NCI-H1436 (cell line): ENCODE measurements around the gene ALOX12B.
"Not testable (repeated sequence)": the region's sequence is repeated elsewhere in the genome, so short reads cannot be mapped to it uniquely, and the experiment has no call there.

Experiments used
- DNase-seq: peaks from one replicate; lab custom pipeline; 2025; lab: John Stamatoyannopoulos, UW

The ALOX12B gene

DNA sequence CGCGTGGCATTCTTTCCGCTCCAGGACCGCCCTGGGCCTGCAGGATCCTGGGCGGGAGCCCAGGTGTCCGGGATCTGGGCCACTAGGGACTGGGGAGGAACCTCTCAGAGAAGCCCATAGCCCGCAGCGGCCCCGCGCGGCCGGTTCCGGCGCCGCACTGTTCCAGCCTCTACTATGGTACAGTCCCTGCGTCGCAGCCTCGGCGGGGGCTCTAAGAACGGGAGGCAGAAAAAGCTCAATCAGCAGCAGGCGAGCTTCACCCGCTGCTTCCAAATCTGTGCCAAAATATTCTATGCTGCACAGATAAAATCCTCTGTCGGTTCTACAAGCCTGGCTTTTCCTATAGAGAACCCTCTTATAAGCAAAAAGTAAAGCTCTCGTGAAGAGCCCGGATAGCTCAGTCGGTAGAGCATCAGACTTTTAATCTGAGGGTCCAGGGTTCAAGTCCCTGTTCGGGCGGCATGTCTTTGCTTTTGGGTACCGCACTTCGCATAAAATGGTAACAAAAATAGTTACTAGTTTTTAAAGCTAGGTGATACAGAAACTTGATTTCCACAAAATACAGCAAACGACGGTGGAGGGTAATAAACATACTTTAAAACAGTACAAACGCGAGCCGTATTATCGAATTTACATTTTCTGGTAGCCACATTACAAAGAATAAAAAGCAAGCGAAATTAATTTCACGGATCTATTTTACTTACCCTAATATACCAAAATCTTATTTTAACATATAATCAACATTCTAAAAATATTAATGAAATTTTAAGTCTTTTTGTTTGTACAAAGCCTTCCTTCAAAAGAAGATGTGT is 31.5 kb upstream of the ALOX12B start:
- DNase-seq, result peak; percentile 84

DNA sequence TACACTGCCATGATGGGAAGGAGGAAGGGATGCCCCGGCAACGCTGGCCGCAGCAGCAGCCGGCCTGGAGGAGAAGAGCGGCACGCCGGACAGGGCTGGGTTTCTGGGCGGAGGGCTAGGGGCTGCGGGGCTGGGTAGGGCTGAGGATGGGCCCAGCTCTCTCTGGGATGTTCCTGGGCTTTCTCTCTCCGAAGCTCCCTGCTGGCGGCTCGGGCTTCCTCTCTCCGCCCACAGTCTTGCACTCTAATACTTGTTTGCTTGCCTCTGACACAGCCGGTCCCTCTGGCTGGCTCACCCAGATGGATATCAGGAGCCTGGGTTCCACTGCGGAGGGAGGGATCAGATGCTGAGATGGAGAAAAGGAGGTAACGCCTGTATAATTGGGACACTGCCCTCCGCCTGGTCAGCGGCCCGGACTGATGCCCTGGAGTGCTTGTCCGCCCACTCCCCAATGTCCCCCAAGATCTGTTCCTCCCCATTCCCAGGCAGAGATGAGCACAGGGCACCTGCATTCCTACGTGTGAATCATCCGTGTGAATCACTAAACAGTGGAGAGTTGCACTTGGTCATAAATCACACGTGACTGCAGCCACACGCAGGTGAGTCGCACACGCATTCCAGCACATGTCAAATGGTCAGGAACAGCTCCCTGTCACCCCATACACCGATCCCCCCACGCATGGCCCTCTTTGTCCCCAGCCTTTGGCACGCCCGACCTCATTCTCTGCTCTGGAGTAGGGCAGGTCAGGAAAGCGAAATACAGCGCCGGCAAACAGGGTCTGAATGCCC is 30.7 kb upstream of the ALOX12B start, which contains the start of gene ALOXE3:
Gene ALOXE3 (minus strand): TSS at position 535 of the 789 bp plus-strand sequence. CDS start 524 bp downstream, at position 11.
- DNase-seq, result no peak

GRCh38 chr17:8117367-8117979 is 30.0 kb upstream of the ALOX12B start:
- no peak for DNase-seq

DNA sequence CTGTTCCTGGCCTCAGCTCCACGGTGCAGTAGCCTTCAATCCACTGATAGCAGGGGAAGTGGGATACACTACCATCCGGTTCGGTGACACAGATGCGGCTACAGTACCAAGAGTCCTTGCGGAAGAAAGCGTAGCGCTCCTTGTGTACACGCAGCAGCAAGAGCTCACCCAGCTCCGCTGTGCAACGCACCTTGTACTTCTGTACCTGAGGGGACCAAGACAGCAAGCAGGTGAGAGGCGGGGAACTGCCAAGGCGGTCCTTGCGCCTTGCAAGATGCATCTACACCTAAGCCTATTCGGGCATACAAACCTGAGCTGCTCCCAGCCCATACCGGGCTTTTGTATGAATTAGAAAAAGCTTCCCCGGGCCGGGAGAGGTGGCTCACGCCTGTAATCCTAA is 29.3 kb upstream of the ALOX12B start:
- no peak for DNase-seq

DNA sequence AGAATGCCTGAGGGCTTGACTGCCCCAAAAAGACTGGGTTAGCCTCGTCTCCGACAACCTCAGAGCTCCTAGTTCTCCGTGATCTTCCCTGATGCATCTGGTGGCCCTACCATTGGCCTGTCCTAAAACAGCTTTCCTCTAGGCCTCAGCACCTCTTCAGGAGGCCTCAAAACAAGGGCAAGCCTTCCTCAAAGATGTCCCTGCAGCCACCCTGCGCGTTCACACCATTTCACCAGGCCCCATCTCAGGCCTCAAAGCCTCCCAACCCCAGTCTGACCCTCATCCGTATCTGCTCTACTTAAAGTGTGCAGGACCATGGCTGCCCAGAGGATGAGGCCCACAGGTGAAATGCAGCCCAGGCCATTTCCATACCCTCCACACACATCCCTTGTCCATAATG is 23.4 kb upstream of the ALOX12B start:
- DNase-seq, result no peak

DNA sequence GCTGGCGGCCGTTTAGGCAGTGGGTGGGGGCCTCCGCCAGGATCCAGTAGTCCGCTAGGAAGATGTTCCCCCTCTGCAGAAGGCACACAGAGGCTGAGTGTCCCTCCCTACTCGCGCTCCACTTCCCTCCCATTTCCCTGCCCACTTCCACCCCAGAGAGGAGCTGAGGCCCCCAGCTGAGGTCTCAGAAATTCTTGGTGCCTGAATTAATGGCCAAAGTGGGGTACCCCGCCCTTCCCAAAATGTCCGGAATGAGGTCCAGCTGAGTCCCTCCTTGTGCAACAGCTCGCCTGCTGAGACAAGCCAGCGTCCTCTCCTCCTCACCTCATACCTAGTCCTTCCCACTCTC is 22.9 kb upstream of the ALOX12B start:
- DNase-seq, result no peak

- peak; percentile 65 for DNase-seq
These were observed 22.3 kb upstream of the ALOX12B start for GRCh38 chr17:8109661-8110455.

- DNase-seq, result no peak
These were observed 21.6 kb upstream of the ALOX12B start for GRCh38 chr17:8108972-8109660.

DNA sequence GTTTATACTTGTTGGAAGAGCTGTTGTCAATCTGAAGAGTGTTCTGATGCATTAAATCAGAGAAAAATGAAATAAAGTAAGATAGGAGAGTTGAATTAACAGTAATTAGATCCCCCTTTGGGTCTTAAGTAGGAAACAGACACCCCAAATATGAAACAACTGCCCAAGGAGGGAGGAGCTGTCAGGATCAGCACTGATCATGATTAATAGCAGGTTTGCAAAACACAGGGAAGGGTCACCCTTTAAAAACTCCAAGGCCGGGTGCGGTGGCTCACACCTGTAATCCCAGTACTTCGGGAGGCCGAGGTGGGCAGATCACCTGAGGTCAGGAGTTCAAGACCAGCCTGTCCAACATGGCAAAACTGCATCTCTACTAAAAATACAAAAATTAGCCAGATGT is 19.5 kb upstream of the ALOX12B start:
- DNase-seq, result not testable (repeated sequence)

- DNase-seq, result no peak
These were observed 18.5 kb upstream of the ALOX12B start for GRCh38 chr17:8105957-8106398.

DNA sequence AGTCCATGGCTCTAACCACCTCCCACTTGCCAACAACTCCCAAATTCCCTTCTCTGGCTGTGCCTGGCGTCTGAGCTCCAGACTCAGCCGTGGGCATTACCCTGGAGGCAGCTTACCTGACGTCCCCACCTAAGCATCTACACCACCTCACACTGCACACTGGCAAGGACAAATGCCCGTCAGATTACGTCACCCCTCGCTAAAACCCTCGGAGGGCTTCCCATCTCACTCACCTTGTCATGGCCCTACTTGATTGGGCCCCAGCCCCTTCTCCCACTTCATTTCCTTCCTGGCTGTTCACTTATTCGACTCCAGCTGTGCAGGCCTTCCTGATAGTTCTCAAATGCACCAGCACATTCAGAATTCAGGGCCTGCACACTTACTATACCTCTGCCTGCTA is 17.4 kb upstream of the ALOX12B start:
- no peak for DNase-seq

GRCh38 chr17:8103549-8103948 is 16.0 kb upstream of the ALOX12B start:
- no peak for DNase-seq

DNA sequence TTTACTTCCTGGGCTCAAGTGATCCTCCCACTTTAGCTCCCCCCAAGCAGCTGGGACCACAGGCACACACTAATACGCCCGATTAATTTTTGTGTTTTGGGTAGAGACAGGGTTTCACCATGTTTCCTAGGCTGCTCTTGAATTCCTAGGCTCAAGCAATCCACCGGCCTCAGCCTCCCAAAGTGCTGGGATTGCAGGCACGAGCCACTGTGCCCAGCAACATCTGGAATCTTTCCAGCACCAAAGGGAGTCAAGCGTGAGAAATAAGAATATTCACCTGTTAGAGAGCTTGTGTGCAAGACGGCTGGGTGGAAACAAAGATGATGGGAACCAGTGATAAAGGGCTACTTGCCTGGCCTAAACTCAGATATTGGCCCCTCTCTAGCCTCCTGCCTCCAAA is 14.2 kb upstream of the ALOX12B start:
- DNase-seq, result no peak

DNA sequence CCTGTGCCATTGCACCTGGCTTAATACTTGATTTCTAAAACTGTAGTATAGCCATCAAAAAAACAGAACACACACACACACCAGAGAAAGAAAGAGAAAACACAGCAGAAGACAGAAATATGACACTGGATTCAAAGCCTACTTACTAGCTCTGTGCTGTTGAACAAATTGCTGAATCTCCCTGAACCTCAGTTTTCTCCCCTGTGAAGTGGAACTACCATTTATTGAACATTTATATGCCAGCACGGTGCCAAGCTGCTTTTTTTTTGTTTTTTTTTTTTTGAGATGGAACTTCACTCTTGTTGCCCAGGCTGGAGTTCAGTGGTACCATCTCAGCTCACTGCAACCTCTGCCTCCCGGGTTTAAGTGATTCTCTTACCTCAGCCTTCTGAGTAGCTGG is 13.2 kb upstream of the ALOX12B start:
- no peak for DNase-seq

DNA sequence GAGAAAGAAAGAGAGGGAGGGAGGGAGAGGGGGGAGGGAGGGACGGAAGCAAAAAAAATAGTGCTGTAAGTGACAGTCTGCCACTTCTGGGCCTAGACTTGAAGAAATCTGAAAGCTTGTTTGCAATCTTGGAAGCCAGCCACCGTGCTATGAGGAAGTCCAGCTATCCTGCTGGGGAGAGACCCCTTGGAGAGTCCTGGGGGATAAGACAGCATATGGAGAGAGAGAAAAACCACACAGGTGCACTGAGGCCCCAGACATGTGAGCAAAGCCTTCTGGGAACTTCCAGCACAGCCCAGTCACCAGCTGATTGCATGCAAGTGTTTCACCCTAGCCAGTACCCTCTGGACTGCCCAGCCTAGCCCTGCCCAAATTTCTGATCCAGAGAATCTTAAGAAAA is 12.6 kb upstream of the ALOX12B start:
- no peak for DNase-seq

GRCh38 chr17:8096541-8096940 is 9.0 kb upstream of the ALOX12B start:
- DNase-seq, result no peak

- DNase-seq, result no peak
These were observed 7.8 kb upstream of the ALOX12B start for GRCh38 chr17:8095361-8095760.

GRCh38 chr17:8091033-8091687 is 3.6 kb upstream of the ALOX12B start:
- DNase-seq, result no peak

GRCh38 chr17:8089728-8090127 is 2.2 kb upstream of the ALOX12B start:
- DNase-seq, result no peak

- DNase-seq, result no peak
These were observed 375 bp upstream of the ALOX12B start for GRCh38 chr17:8087952-8088230.

DNA sequence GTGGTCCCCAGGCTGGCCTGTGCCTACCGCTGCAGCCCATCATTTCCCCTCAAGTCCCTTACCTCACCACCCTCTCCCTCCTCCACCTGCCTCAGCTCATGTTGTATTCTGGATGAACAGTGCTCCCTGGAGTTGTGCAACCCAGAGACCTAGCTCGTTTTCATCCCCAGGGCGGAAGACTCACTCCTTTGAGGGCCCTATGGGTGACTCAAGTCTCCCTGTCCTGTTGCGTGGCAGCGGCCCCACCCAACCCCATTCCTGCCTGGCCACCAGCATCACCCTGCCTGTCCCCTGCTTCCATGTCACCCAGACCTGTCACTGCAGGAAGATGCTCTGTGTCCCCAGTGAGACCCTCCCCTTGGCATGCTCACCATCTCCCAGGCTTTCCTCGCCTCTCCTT is 3.3 kb downstream of the ALOX12B start:
- DNase-seq, result no peak
